ENCODE results near the gene DIP2A. TPM values are rescaled to one million over a fixed set of nuclear protein-coding genes. Genes with fewer than 3 reads are reported as not detected.
A peak's percentile ranks its signal among the peaks of the same experiment; 100 is the strongest.

DIP2A gene
- polyA plus RNA-seq, 3 donors, result 4.6 to 55.4 (median 6.1) TPM

GRCh38 chr21:46557919-46558392, 99.3 kb downstream of the DIP2A start:
- H3K36me3 Mint-ChIP-seq, result peaks cover 82 to 92% of the 10 kb centered on the region in 2 donors
- no peak for DNase-seq
- over 99% methylated on average over 25 of the region's 26 CpGs for WGBS (ENCODE audit: insufficient coverage)
- H3K9me3 ChIP-seq (replicated peaks in 1 of 2; ENCODE audit: control insufficient read depth in 1 of 2, insufficient read depth in 1 of 2, low read length in 2 of 2), result no peaks in the 10 kb centered on the region
- no peak overlapping the region for H3K4me3 ChIP-seq (replicated peaks in 1 of 3; ENCODE audit: low read depth in 2 of 3, low read length in 3 of 3)
- H3K27ac ChIP-seq (ENCODE audit: low read depth in 1 of 2, low read length in 2 of 2), result peak overlapping the region in 1 of 2 donors; percentile 2
- H3K36me3 ChIP-seq (replicated peaks in 1 of 2; ENCODE audit: control insufficient read depth in 1 of 2, insufficient read depth in 2 of 2, low read length in 2 of 2), result peaks cover 77 to 92% of the 10 kb centered on the region in 2 donors
- H3K4me1 Mint-ChIP-seq, result peaks cover 7% of the 10 kb centered on the region
- H3K4me1 ChIP-seq (ENCODE audit: control insufficient read depth in 1 of 2, insufficient read depth in 2 of 2, low read length in 2 of 2), result peaks cover 4% of the 10 kb centered on the region in 2 donors
- no peak overlapping the region for H2AFZ ChIP-seq (ENCODE audit: insufficient read depth, low read depth, low read length, poor library complexity, severe bottlenecking)
- no peaks in the 10 kb centered on the region for H3K27me3 ChIP-seq (ENCODE audit: control insufficient read depth in 2 of 2, insufficient read depth in 2 of 2, low read length in 2 of 2)
- H3K27ac Mint-ChIP-seq, result peak overlapping the region in 1 of 7 donors; percentile 43
- no peak overlapping the region for H3K4me3 Mint-ChIP-seq
- intact Hi-C loops (cut with micrococcal nuclease), result no loop called here
- H3K9me3 Mint-ChIP-seq, result no peaks in the 10 kb centered on the region
- peak overlapping the region; percentile 1 for H3K9ac ChIP-seq (ENCODE audit: insufficient read depth, low read length, poor library complexity, severe bottlenecking)
- H3K79me2 ChIP-seq (ENCODE audit: insufficient read depth, low read length), result no peaks in the 10 kb centered on the region
- H4K20me1 ChIP-seq (ENCODE audit: insufficient read depth, low read length), result no peaks in the 10 kb centered on the region
- no peak for TF ChIP-seq CTCF (IDR thresholded peaks at IDR 0.05)
- no peak overlapping the region for H3K4me2 ChIP-seq (replicated peaks; ENCODE audit: extremely low read depth, low read length, poor library complexity, severe bottlenecking)
- peaks cover 0 to 4% (median 0%) of the 10 kb centered on the region in 3 donors for H3K27me3 Mint-ChIP-seq (ENCODE audit: low read depth in 3 of 3)

DNA sequence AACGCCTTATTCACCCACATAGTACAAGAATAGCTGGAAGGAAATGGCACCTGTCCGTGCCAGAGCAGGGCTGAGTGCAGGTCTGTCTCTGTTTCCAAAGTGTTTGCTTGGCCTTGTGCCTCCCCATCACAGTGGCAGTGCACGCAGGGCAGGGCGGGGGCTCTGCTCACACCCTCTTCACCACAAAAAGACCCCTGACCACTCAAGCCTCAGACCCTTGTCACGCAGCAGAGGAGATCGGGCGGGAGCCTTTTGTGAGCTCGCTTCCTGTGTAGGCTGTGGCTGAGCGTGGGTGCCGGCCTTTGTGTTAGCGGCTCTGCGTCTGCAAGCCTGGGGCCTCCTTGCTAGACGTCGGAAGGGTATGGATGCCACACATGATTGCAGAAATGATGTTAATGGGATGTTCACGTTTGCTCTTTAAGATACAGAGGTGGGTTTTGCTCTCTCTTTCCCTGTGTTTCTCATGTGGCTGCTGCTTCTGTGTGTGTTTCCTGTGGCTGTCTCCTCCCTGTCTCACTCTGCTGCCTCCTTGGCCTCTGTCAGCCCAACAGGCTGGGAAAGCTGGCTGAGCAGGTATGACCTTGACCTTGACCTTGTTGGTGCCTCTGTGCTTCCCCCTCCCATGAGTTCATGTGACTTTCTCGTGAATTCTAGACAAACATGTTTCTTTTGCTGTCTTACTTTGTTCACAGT, 100.7 kb downstream of the DIP2A start:
- no peak for TF ChIP-seq CTCF (IDR thresholded peaks at IDR 0.05)
- intact Hi-C loops (cut with micrococcal nuclease), result no loop called here
- no peak overlapping the region for H3K9ac ChIP-seq (ENCODE audit: insufficient read depth, low read length, poor library complexity, severe bottlenecking)
- no peaks in the 10 kb centered on the region for H3K4me1 ChIP-seq (ENCODE audit: control insufficient read depth in 1 of 2, insufficient read depth in 2 of 2, low read length in 2 of 2)
- peaks cover 87 to 96% of the 10 kb centered on the region in 2 donors for H3K36me3 ChIP-seq (replicated peaks in 1 of 2; ENCODE audit: control insufficient read depth in 1 of 2, insufficient read depth in 2 of 2, low read length in 2 of 2)
- Mint-ChIP-seq H3K27me3 (ENCODE audit: low read depth in 3 of 3) (no peaks in the 10 kb centered on the region), H3K4me1 (peaks cover 3% of the 10 kb centered on the region), H3K9me3 (no peaks in the 10 kb centered on the region), H3K36me3 (peaks cover 86 to 98% of the 10 kb centered on the region in 2 donors), H3K4me3 (no peak overlapping the region), H3K27ac (peak overlapping the region in 4 of 7 donors; percentile 5 to 71 (median 24))
- WGBS (ENCODE audit: insufficient coverage), result 94% methylated on average over 7 of the region's 16 CpGs
- no peak overlapping the region for H3K4me3 ChIP-seq (replicated peaks in 1 of 3; ENCODE audit: low read depth in 2 of 3, low read length in 3 of 3)
- no peak overlapping the region for H3K4me2 ChIP-seq (replicated peaks; ENCODE audit: extremely low read depth, low read length, poor library complexity, severe bottlenecking)
- no peak overlapping the region for H2AFZ ChIP-seq (ENCODE audit: insufficient read depth, low read depth, low read length, poor library complexity, severe bottlenecking)
- no peak for DNase-seq
- peak overlapping the region in 1 of 2 donors; percentile 44 for H3K27ac ChIP-seq (ENCODE audit: low read depth in 1 of 2, low read length in 2 of 2)
- no peaks in the 10 kb centered on the region for H3K27me3 ChIP-seq (ENCODE audit: control insufficient read depth in 2 of 2, insufficient read depth in 2 of 2, low read length in 2 of 2)
- no peaks in the 10 kb centered on the region for H3K9me3 ChIP-seq (replicated peaks in 1 of 2; ENCODE audit: control insufficient read depth in 1 of 2, insufficient read depth in 1 of 2, low read length in 2 of 2)
- H3K79me2 ChIP-seq (ENCODE audit: insufficient read depth, low read length), result no peaks in the 10 kb centered on the region
- no peaks in the 10 kb centered on the region for H4K20me1 ChIP-seq (ENCODE audit: insufficient read depth, low read length)
